ENCODE results near the gene LRRC58.
"Not testable (repeated sequence)": the region's sequence is repeated elsewhere in the genome, so short reads cannot be mapped to it uniquely, and the experiment has no call there.

The LRRC58 gene

GRCh38 chr3:120338517-120338916 is 10.6 kb downstream of the LRRC58 start:
- no peak for DNase-seq

- no peak for DNase-seq
These were observed 16.5 kb downstream of the LRRC58 start for GRCh38 chr3:120332646-120333045.

GRCh38 chr3:120331076-120331475 is 18.1 kb downstream of the LRRC58 start:
- DNase-seq, result no peak

GRCh38 chr3:120326784-120327183 is 22.4 kb downstream of the LRRC58 start:
- no peak for DNase-seq

GRCh38 chr3:120324190-120324589 is 25.0 kb downstream of the LRRC58 start:
- no peak for DNase-seq

GRCh38 chr3:120323761-120324160 is 25.4 kb downstream of the LRRC58 start:
- not testable (repeated sequence) for DNase-seq

GRCh38 chr3:120311863-120312794 is 37.0 kb downstream of the LRRC58 start:
- DNase-seq, result no peak

GRCh38 chr3:120306519-120307455 is 42.4 kb downstream of the LRRC58 start:
- DNase-seq, result no peak

GRCh38 chr3:120304616-120305015 is 44.5 kb downstream of the LRRC58 start:
- DNase-seq, result no peak

GRCh38 chr3:120302361-120302760 is 46.8 kb downstream of the LRRC58 start:
- no peak for DNase-seq

GRCh38 chr3:120300971-120301370 is 48.2 kb downstream of the LRRC58 start:
- DNase-seq, result no peak

- DNase-seq, result no peak
These were observed 49.8 kb downstream of the LRRC58 start for GRCh38 chr3:120299403-120299802.

- DNase-seq, result no peak
These were observed 50.2 kb downstream of the LRRC58 start for GRCh38 chr3:120298996-120299395.

GRCh38 chr3:120291552-120291951 is 57.6 kb downstream of the LRRC58 start:
- not testable (repeated sequence) for DNase-seq

GRCh38 chr3:120289636-120290035 is 59.5 kb downstream of the LRRC58 start:
- DNase-seq, result no peak

- DNase-seq, result no peak
These were observed 62.7 kb downstream of the LRRC58 start for GRCh38 chr3:120286465-120286864.

- no peak for DNase-seq
These were observed 63.7 kb downstream of the LRRC58 start for GRCh38 chr3:120285508-120285841.

GRCh38 chr3:120284747-120285507 is 64.2 kb downstream of the LRRC58 start, which contains the start of gene GPR156:
Gene GPR156 (minus strand): TSS chr3:120285222. CDS start chr3:120244098, 41,124 bp downstream.
- no peak for DNase-seq

- DNase-seq, result no peak
These were observed 67.9 kb downstream of the LRRC58 start for GRCh38 chr3:120281261-120281660.

GRCh38 chr3:120280566-120280965 is 68.6 kb downstream of the LRRC58 start:
- no peak for DNase-seq

GRCh38 chr3:120280026-120280425 is 69.1 kb downstream of the LRRC58 start:
- no peak for DNase-seq

GRCh38 chr3:120276767-120277166 is 72.4 kb downstream of the LRRC58 start:
- DNase-seq, result no peak

GRCh38 chr3:120275618-120276017 is 73.5 kb downstream of the LRRC58 start:
- no peak for DNase-seq
